T-helper 1 cell treated with Interleukin-12 subunit alpha and Interleukin-12 subunit beta and Interleukin-4 antibody, amounts not matched to agents 30 ng/mL and 1 ng/mL, for 36 hours (primary cell): ENCODE results near the gene CERS5. TPM values are rescaled to one million over a fixed set of nuclear protein-coding genes. Genes with fewer than 3 reads are reported as not detected.

Source experiments
- intact Hi-C: fragments of 100-400 bp; cut with micrococcal nuclease; formaldehyde crosslinking; loops from one replicate; pipeline ENCODE4 v1.15.1; 2024
- total RNA-seq: library from RNA; stranded (reverse); gene quantifications from 2 replicates; pipeline ENCODE4 v1.2.3, GENCODE V29; 2022

CERS5 gene
- total RNA-seq, 1 donor from 2014 or later: 56.3 TPM

- intact Hi-C loops: no loop called here
Observed at GRCh38 chr12:50104417-50105366, 62.5 kb downstream of the CERS5 start.

- intact Hi-C loops: no loop called here
Observed at GRCh38 chr12:50103767-50104321, 63.3 kb downstream of the CERS5 start, which contains the start of gene GPD1. Gene GPD1, plus strand, starts transcription at chr12:50104008. Its CDS starts 43 bp downstream, at chr12:50104051.

DNA sequence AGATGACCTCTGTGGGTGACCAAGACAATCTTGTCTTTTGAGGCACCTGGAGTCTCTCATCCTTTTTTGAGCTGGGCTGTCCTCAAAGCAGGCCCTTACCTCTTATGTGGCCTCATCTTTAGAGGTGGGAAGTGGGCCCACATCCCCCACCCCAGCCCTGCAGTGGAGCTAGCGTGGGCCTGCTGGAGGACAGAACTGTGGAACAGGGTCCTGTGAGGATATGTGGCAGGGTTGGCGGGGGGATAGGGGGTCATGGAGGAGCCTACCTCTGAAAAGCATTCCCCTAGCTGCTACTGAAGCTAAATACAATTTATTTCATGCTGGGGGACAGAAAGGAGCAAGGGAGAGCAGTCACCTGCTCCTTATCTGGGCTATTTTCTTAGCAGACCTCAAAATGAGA lies 63.8 kb downstream of the CERS5 start:
- intact Hi-C loops: no loop called here

DNA sequence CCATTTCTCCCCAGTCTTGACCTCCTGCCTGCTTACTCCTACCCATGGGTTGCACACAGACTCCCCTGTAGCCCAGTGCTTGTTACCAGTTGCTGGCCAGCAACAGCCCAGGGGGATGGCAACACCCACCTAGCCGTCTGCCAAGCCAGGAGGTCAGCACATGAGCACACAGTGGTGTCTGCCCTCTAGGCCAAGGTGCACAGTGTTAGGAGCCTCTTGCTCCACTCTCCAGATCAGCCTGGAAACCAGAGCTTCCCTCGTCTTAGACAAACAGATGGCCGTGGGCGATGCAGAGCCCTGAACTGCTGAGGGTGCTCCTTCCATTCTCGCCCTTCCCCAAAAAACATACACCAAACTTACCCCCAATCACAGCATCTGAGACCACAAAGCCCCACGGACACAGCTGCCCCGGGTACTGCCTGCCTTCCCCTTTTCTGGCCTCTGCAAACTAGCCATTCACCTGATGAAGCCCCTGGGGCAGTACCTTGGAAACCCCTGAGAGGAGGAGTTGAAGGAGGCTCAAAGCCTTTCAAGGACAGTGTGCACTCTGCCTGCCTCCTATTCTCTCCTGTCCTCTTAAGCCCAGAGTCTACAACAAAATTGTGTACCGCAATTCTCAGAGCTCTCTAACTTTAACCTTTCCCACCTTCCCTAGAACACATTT lies 64.4 kb downstream of the CERS5 start:
- intact Hi-C loops: no loop called here

- intact Hi-C loops: no loop called here
Observed at GRCh38 chr12:50102131-50102531, 65.0 kb downstream of the CERS5 start.

- intact Hi-C loops: no loop called here
Observed at GRCh38 chr12:50101663-50102062, 65.5 kb downstream of the CERS5 start.

DNA sequence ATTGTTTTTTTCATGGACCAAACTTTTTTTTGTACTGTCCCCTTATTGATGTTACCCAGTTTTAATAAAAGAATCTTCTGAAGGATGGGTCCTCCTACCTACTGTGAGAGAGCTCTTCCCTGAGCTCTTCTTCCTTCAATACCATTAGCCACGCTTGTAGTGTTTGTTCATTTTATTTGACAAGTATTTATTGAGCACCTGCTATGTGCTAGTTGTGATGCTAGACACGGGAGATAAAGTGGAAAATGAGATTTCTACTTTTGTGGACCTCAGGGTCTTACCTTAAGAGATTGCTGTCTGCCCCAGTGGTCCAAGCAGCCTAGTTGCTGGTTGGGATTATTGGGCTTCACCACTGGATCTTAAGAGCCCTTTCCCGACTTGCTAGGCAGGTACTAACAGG lies 66.6 kb downstream of the CERS5 start:
- intact Hi-C loops: no loop called here

- intact Hi-C loops: no loop called here
Observed at GRCh38 chr12:50099302-50100008, 67.7 kb downstream of the CERS5 start.

DNA sequence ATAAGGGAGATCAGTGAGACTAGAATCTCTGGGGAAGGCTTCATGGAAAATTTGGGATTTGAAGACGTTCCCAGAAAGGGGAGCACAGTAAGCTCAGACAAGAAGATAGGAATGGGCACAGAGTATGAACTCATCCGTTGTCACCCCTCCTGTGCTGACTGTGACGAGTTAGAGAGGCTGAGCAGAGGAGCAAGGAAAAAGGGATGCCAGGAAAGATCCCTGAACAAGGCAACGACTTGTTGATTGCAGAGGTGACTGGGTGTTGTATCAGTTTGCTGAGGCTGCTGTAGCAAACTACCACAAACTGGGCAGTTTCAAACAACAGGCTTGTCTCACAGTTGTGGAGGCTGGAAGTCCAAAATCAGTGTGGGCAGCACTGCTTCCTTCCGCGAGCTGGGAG lies 69.2 kb downstream of the CERS5 start:
- intact Hi-C loops: no loop called here

DNA sequence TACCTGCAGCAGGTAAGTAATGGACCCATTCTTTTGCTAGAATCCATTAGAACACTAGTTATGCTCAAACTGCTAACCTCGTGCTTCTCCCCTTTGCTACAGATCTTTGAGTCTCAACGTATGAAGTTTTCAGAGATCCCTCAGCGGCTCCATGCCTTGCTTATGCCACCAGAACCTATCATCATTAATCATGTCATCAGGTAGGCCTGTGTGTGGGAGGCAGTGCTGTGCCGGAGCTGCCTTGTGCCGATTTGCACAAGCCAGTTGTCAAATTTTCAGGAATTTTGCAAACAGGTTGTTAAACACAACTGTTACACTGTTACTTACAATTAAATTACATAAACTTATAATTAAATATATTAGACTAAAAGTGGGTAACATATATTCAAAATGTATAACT lies 76.8 kb downstream of the CERS5 start:
- intact Hi-C loops: no loop called here

- intact Hi-C loops: loop anchor here (2.0 kb wide), 1 partner anchor 43 kb away; no protein-coding TSS in a partner anchor
Observed at GRCh38 chr12:50089730-50090129, 77.4 kb downstream of the CERS5 start.

DNA sequence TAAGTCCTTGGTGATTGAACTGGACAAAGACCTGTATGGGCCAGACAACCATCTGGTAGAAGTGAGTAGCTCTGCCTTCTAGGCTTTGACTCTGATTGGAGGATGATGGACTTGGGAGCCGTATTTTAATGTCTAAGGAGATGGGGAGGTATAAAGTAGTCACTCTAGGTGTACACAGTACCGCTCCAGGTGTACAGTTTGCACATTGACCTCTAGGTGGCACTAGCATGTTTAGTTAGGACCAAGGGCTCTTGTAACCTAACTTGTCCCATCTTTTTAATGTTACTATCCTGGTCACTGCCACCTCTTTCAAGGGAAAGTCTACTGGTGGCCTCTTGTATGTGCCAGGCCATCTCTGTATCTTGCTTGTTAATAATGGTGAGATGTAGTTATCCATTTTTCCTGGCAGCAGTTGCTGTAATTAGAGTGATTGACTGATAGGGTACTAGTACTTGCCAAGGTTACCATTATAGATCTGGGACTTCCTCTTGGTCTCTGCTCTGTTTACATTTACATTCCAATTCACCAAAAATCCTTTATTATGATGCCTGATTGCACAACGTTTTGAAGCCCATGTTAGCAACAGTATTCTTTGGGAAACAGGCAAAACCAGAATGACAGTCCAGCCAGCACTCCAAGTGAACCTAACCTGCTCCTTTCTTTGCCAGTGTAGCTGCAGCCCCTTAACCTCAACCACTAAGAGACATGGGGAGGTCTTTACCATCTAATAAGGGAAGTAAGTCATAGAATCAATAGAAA lies 78.4 kb downstream of the CERS5 start:
- intact Hi-C loops: loop anchor here (1.0 to 2.0 kb wide), 3 partner anchors 44 to 195 kb away; partner anchors contain the start of gene LIMA1

GRCh38 chr12:50087995-50088394 lies 79.2 kb downstream of the CERS5 start:
- intact Hi-C loops: loop anchor here (1.0 to 2.0 kb wide), 3 partner anchors 45 to 195 kb away; partner anchors contain the start of gene LIMA1

DNA sequence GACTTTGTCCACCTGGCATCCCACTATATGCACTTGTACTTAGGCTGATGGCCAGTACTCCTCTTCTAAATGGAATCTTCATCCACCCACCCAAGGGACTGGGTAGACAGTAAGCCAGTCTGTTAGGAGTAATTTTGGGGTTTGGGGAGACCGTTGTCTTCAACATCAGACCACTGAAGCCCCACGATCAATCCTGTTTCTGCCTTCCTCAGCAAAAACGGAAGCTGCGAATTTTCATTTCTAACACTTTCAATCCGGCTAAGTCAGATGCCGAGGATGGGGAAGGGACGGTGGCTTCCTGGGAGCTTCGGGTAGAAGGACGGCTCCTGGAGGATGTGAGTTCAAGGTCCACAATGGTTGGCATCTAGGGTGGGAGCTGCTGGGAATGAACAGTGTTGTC lies 80.0 kb downstream of the CERS5 start:
- intact Hi-C loops: no loop called here

DNA sequence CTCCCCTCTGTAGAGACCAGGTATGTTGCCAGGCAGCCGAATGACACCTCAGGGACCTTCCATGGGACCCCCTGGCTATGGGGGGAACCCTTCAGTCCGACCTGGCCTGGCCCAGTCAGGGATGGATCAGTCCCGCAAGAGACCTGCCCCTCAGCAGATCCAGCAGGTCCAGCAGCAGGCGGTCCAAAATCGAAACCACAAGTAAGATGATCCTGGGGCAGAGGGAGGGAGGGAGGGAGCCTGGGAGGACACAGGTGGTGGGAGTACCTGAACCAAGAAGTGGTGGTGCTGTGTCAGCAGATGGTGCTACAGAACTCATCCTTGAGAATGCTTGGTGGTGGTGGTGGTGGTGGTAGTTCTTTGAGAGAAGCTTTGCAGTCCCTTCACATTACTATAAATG lies 81.0 kb downstream of the CERS5 start:
- intact Hi-C loops: no loop called here

DNA sequence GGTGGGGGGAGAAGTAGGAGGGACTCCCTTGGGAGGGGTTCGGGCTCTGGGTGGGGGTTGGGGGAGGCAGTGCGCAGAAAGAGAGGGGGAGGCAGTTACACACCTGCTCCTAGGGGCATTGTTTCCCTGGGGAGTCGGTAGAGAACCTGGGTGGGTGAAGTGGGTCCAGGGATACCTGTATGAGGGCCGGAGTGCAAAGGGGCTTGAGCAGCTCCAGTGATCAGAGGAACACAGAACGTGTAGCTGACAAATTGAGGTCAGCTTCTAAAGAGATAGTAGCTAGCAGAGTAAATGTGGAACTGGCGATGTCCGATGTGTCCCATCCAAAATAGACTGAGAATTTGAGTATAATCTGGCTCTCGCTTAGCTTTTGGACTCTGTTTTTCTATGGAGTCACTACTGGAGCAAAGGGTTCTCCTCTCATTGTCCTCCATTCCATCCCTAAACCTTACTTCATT lies 81.5 kb downstream of the CERS5 start:
- intact Hi-C loops: loop anchor here (1.0 to 2.0 kb wide), 8 partner anchors 10 to 432 kb away; partner anchors contain the start of genes ASIC1, CERS5, COX14 and LARP4

GRCh38 chr12:50084775-50085614 lies 82.2 kb downstream of the CERS5 start, which contains the start of gene SMARCD1:
Gene SMARCD1, plus strand, starts transcription at chr12:50085342. Its CDS starts 28 bp downstream, at chr12:50085370.
- intact Hi-C loops: loop anchor here (1.0 to 2.0 kb wide), 8 partner anchors 10 to 432 kb away; partner anchors contain the start of genes ASIC1, CERS5, COX14 and LARP4

DNA sequence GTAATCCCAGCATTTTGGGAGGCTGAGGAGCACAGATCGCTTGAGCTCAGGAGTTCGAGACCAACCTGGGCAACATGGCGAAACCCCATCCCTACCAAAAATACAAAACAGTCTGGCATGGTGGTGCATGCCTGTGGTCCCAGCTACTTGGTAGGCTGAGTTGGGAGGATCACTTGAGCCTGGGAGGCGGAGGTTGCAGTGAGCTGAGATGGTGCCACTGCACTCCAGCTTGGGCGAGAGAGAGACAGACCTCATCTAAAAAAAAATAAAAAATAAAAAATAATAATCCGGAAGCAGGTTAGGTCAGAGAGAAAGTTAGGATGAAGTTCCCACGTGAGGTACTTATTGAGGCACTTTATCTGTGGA lies 82.8 kb downstream of the CERS5 start:
- intact Hi-C loops: loop anchor here (2.0 kb wide), 2 partner anchors 28 to 316 kb away; partner anchors contain the start of genes ASIC1 and LARP4

DNA sequence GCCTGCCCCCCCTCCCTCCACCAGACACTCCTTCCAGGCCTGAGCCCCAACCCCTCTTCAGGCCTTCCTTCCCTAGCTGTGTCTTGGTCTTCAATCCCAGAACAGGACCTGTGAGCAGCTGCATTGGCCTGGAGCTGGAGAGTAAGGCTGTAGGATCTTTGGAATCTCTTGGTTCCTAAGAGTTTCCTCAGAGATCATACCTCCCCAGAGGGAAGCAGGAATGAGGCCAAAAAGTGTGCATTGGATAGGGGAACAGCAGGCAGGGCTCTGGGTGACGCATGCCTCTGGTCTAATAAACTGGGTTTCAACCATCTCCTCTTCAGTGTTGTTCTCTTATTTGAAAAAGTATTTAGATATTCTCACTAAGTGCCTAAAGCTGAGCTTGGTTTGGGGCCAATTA lies 83.9 kb downstream of the CERS5 start:
- intact Hi-C loops: no loop called here
